OCI-LY7 (cell line): Measurements from ENCODE around the gene CPSF3. TPM values are rescaled to one million over a fixed set of nuclear protein-coding genes. Genes with fewer than 3 reads are reported as not detected.

ENCODE experiments used
- BruUV-seq: library from RNA; stranded (reverse); fragments of 400-500 nt; replicated peaks from 2 replicates; lab custom pipeline; 2021; lab: Mats Ljungman, UMichigan
- CTCF ChIA-PET: fragments of 300-600 bp; sonication (Branson Sonifier 250); formaldehyde crosslinking; loops from one replicate; lab custom pipeline; 2022; ENCODE audit warnings: antibody characterized with exemption; ENCODE audit not compliant: unreplicated experiment; lab: Charles Lee
- POLR2A ChIA-PET: fragments of 300-600 bp; sonication (Branson Sonifier 250); formaldehyde crosslinking; loops from one replicate; lab custom pipeline; 2022; ENCODE audit warnings: antibody characterized with exemption; lab: Charles Lee
- DNase-seq: peaks from one replicate; pipeline ENCODE4 v3.0.0-alpha.2; 2015; ENCODE audit warnings: low spot score
- H2AFZ ChIP-seq: fragments of 200-600 bp; sonication (generic), shearing (Covaris generic); 2 replicates; pipeline ENCODE4 v1.6.1; 2014; ENCODE audit warnings: mild to moderate bottlenecking, antibody characterized with exemption, low read length, moderate library complexity
- H3K27ac ChIP-seq: fragments of 200-600 bp; sonication (generic); 2 replicates; pipeline ENCODE4 v1.5.1; 2014; ENCODE audit warnings: mixed run types, low read depth, mild to moderate bottlenecking, moderate library complexity, low read length, inconsistent platforms; ENCODE audit not compliant: poor library complexity, severe bottlenecking
- H3K36me3 ChIP-seq: fragments of 200-600 bp; sonication (generic); 2 replicates; pipeline ENCODE4 v1.6.1; 2014; ENCODE audit warnings: mild to moderate bottlenecking, antibody characterized with exemption, low read length, moderate library complexity, mixed read lengths; ENCODE audit not compliant: insufficient read depth
- H3K4me1 ChIP-seq: fragments of 200-600 bp; sonication (generic); 2 replicates; pipeline ENCODE4 v1.5.1; 2014; ENCODE audit warnings: mild to moderate bottlenecking, low read length; ENCODE audit not compliant: insufficient read depth, poor library complexity, severe bottlenecking
- H3K4me2 ChIP-seq: fragments of 200-600 bp; sonication (generic); 2 replicates; pipeline ENCODE4 v1.6.1; 2014; ENCODE audit warnings: mild to moderate bottlenecking, low read length
- H3K4me3 ChIP-seq: fragments of 200-600 bp; sonication (generic); 2 replicates; pipeline ENCODE4 v1.5.1; 2014; ENCODE audit warnings: mild to moderate bottlenecking, low read depth, low read length; ENCODE audit not compliant: poor library complexity, severe bottlenecking
- H3K79me2 ChIP-seq: fragments of 200-600 bp; sonication (generic); 2 replicates; pipeline ENCODE4 v1.6.1; 2016; ENCODE audit warnings: low read depth, mild to moderate bottlenecking, low read length, moderate library complexity, mixed read lengths; ENCODE audit not compliant: insufficient read depth
- H3K9me2 ChIP-seq: fragments of 200-600 bp; sonication (generic); 2 replicates; pipeline ENCODE4 v1.6.1; 2016; ENCODE audit warnings: mild to moderate bottlenecking, low read length, mixed read lengths; ENCODE audit not compliant: insufficient read depth
- H3K9me3 ChIP-seq: fragments of 200-600 bp; sonication (generic); 2 replicates; pipeline ENCODE4 v1.6.1; 2014; ENCODE audit warnings: mild to moderate bottlenecking, mixed run types, low read length, mixed read lengths
- H4K20me1 ChIP-seq: fragments of 200-600 bp; sonication (generic); 2 replicates; pipeline ENCODE4 v1.6.1; 2014; ENCODE audit warnings: mild to moderate bottlenecking, antibody characterized with exemption, low read length, moderate library complexity, mixed read lengths; ENCODE audit not compliant: insufficient read depth
- EZH2phosphoT487 ChIP-seq: fragments of 200-600 bp; sonication (generic); IDR thresholded peaks from 2 replicates; pipeline ENCODE4 v1.6.1; 2018; ENCODE audit warnings: low read depth, borderline replicate concordance, mild to moderate bottlenecking, mixed run types, antibody characterized with exemption, low read length, moderate library complexity, mixed read lengths
- intact Hi-C: fragments of 100-400 bp; cut with micrococcal nuclease; formaldehyde crosslinking; loops from one replicate; pipeline ENCODE4 v1.10.0; 2022; ENCODE audit not compliant: unreplicated experiment
- total RNA-seq, 2 experiments: library from RNA; depleted of rRNA in 1 of 2; stranded (reverse); fragments of >200 nt in 1 of 2; shearing (Covaris generic) in 1 of 2; gene quantifications; 2 replicates each; pipeline ENCODE4 v1.2.3, GENCODE V29; 2014 to 2022
- TF ChIP-seq, protein P1 (sequence below): fragments of 200-600 bp; sonication (generic); conservative IDR thresholded peaks from 2 replicates; pipeline ENCODE4 v1.5.1; 2014; ENCODE audit warnings: mild to moderate bottlenecking, antibody characterized with exemption, low read length, moderate library complexity, mixed read lengths

The CPSF3 gene
- total RNA-seq, 2 experiments from 2014 or later: 54.5 to 88.3 TPM

DNA sequence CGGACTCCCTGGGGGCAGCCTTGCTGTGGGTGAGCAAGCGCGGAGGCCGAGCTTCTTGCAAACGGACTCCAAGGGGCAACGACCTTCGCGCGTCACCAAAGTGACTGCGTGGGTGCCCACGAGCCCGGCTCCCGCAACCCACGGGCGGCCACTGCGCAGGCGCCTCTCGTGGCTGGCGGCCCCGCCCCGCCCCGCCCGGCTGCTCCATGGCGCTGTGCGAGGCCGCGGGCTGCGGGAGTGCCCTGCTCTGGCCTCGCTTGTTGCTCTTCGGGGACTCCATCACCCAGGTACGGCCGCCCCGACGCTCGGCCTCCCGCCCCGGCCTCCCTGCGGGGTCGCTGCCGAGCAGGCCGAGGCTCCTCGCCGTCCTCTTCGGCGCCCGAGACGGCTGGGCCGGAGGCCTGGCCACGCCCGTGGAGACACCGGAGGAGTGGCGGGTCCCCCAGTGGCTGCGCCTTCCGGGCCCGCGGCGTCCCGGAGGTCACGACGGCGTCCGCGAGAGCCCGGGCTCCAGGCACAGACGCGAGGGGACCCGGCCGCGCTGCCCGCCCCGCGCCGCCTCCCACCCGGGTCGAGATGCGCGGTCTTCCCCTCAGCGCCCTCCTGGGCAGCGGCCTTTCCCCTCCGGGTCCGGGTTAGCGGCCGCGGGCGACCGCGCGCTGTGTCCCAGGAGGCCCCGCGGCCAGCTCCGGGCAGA, 51.1 kb downstream of the CPSF3 start, which contains the start of gene IAH1:
IAH1 (plus strand) TSS at position 191 of the 697 bp plus-strand sequence; CDS start at position 207, 16 bp downstream.
- DNase-seq: no peak
- H3K79me2 ChIP-seq: no peaks in the 10 kb centered on the region
- TF ChIP-seq EZH2phosphoT487: no peak
- TF ChIP-seq, protein P1, sequence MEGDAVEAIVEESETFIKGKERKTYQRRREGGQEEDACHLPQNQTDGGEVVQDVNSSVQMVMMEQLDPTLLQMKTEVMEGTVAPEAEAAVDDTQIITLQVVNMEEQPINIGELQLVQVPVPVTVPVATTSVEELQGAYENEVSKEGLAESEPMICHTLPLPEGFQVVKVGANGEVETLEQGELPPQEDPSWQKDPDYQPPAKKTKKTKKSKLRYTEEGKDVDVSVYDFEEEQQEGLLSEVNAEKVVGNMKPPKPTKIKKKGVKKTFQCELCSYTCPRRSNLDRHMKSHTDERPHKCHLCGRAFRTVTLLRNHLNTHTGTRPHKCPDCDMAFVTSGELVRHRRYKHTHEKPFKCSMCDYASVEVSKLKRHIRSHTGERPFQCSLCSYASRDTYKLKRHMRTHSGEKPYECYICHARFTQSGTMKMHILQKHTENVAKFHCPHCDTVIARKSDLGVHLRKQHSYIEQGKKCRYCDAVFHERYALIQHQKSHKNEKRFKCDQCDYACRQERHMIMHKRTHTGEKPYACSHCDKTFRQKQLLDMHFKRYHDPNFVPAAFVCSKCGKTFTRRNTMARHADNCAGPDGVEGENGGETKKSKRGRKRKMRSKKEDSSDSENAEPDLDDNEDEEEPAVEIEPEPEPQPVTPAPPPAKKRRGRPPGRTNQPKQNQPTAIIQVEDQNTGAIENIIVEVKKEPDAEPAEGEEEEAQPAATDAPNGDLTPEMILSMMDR: no peak
- ChIA-PET CTCF (no interaction called here), POLR2A (interaction anchor here (0.6 to 1.1 kb wide), 4 partner anchors 10 to 104 kb away, joined by 3 to 7 read pairs (median 4); no protein-coding TSS in a partner anchor)
- H3K9me3 ChIP-seq: no peaks in the 10 kb centered on the region
- H3K4me1 ChIP-seq: peaks cover 15% of the 10 kb centered on the region
- BruUV-seq: no TSS peak
- no peak within 1 kb of the TSS for H2AFZ ChIP-seq
- H3K9me2 ChIP-seq: no peaks in the 10 kb centered on the region
- no peak within 1 kb of the TSS for H3K4me3 ChIP-seq
- no peaks in the 10 kb centered on the region for H4K20me1 ChIP-seq
- H3K36me3 ChIP-seq: peaks cover 55% of the 10 kb centered on the region
- no peak within 1 kb of the TSS for H3K27ac ChIP-seq
- intact Hi-C loops: no loop called here
- H3K4me2 ChIP-seq: peak within 1 kb of the TSS; percentile 56; the same call in 1 of the 2 replicates

DNA sequence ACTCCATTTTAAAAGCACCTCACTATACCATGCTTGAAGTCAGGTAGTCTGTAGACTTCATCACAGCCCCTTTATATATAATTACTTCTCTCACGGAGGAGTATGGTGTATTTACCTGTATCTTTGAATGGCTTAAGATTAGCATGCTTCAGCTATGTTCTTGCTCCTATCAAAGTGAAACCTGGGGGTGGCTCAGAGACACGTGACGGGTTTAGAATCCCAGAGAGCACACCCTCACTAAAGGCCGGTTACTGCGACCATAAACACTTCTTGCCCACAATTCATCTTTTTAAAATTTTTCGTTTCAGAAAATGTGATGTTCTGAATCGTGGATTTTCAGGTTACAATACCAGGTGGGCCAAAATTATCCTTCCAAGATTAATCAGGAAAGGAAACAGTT, 54.5 kb downstream of the CPSF3 start:
- no peak overlapping the region for H3K4me2 ChIP-seq
- no peak overlapping the region for H3K4me3 ChIP-seq
- H4K20me1 ChIP-seq: no peaks in the 10 kb centered on the region
- peaks cover 54% of the 10 kb centered on the region for H3K36me3 ChIP-seq
- DNase-seq: no peak
- H3K4me1 ChIP-seq: peaks cover 38% of the 10 kb centered on the region
- intact Hi-C loops: no loop called here
- no peaks in the 10 kb centered on the region for H3K79me2 ChIP-seq
- no peaks in the 10 kb centered on the region for H3K9me2 ChIP-seq
- no peak overlapping the region for H2AFZ ChIP-seq
- ChIA-PET POLR2A (interaction anchor here (0.6 to 1.3 kb wide), 4 partner anchors 12 to 77 kb away, joined by 3 to 4 read pairs (median 3); partner anchors contain the start of gene ADAM17), CTCF (no interaction called here)
- no peaks in the 10 kb centered on the region for H3K9me3 ChIP-seq
- TF ChIP-seq EZH2phosphoT487: no peak
- TF ChIP-seq, protein P1: no peak
- BruUV-seq: TSS peak; percentile 31
- H3K27ac ChIP-seq: no peak overlapping the region

DNA sequence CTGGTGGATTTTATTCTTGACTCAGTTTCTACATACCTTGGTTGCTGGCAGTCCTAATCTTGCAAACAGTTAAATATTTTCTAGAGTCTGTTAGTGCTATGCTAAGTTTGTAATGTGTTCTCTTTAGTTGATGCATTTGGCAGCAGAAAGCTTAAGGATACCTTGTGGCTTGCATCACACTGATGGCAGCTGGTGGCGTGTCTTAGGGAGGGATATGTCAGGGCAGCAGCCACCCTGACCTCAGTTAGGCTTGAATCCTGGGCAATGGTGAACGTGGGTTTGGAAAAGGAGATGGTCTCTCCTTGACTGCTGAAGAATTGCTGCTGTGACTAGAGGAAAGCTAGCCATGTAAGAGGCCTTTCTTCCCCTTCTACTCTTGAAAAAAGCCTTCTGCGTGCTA, 55.1 kb downstream of the CPSF3 start:
- no peak overlapping the region for H3K27ac ChIP-seq
- intact Hi-C loops: no loop called here
- POLR2A ChIA-PET: interaction anchor here (0.5 to 1.3 kb wide), 5 partner anchors 12 to 77 kb away, joined by 3 to 4 read pairs (median 3); partner anchors contain the start of gene ADAM17
- H3K4me3 ChIP-seq: no peak overlapping the region
- no peaks in the 10 kb centered on the region for H3K9me2 ChIP-seq
- CTCF ChIA-PET: no interaction called here
- TF ChIP-seq, protein P1: no peak
- no peak for TF ChIP-seq EZH2phosphoT487
- BruUV-seq: no TSS peak
- no peaks in the 10 kb centered on the region for H3K9me3 ChIP-seq
- no peaks in the 10 kb centered on the region for H4K20me1 ChIP-seq
- H3K36me3 ChIP-seq: peaks cover 54% of the 10 kb centered on the region
- DNase-seq: no peak
- H3K4me2 ChIP-seq: no peak overlapping the region
- no peak overlapping the region for H2AFZ ChIP-seq
- peaks cover 44% of the 10 kb centered on the region for H3K4me1 ChIP-seq
- H3K79me2 ChIP-seq: no peaks in the 10 kb centered on the region
